Measurements from ENCODE around the gene PYDC1.
"Not testable (repeated sequence)": the region's sequence is repeated elsewhere in the genome, so short reads cannot be mapped to it uniquely, and the experiment has no call there.

PYDC1 gene

DNA sequence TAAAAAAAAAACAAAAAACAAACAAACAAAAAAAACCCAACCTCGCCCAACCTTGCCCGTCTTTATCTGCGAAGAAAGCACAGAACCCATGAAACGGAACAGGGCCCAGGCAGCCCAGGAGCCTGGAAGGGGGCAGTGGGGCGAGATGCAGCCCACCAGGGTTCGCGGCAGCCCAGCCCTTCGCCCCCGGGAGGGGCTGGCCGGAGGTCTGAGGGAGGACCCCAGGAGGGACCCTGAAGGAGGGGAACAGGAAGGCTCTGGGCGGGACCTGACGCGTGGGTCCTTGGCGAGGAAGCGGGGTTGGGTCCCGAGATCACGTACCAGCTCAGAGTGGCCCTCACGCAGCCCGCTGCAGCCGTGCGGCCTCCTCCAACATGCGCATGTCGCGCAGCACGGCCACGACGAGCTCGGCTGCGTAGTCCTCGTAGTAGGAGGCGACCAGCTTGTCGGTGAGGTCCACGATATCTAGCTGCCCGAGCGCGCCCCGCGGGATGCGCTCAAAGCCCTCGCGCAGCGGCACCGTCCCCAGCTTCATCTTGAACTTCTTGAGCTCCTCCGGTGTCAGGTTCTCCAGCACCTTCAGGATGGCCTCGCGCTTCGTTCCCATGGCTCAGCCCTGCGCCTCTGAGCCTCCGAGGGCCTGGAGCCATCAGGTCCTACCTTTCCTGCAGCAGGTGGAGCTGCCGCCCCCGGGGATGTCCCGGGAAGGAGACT is at the start of gene PYDC1:
Gene PYDC1 (minus strand): TSS at position 714 of the 714 bp plus-strand sequence. CDS start 107 bp downstream, at position 607.
- DNase-seq (ENCODE audit: low read depth), result no peak

DNA sequence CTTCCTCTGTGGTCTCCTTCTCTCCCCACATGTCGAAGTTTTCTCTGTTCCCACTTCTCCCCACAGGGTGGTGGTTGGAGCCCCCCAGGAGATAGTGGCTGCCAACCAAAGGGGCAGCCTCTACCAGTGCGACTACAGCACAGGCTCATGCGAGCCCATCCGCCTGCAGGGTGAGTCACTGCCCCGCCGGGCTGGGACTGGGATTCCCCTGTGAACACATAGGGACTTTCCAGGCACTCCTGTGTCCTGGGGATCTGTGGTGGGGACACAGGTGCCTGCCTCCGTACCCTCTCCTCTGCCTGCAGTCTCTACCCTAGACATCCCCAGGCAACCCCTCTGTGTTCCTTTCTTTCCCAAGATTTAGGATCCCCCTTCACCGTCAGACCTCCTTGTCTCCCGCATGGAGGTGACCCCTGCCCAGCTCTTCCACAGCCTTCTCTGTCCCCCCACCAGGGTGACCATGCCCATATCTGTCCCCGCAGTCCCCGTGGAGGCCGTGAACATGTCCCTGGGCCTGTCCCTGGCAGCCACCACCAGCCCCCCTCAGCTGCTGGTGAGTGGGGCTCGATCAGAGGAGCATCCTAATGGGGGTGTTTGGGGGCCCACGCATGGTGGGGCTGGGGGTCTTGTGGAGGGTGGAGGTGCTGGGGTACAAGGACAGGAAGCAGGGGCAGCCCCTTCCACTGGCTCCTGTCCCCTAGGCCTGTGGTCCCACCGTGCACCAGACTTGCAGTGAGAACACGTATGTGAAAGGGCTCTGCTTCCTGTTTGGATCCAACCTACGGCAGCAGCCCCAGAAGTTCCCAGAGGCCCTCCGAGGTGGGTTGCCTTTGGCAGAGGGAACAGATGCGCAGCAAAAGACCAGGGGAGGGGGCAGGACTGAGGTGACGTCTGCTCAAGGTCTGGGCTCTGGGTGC is 48.7 kb upstream of the PYDC1 start:
- DNase-seq (ENCODE audit: low read depth), result peak; percentile 77

DNA sequence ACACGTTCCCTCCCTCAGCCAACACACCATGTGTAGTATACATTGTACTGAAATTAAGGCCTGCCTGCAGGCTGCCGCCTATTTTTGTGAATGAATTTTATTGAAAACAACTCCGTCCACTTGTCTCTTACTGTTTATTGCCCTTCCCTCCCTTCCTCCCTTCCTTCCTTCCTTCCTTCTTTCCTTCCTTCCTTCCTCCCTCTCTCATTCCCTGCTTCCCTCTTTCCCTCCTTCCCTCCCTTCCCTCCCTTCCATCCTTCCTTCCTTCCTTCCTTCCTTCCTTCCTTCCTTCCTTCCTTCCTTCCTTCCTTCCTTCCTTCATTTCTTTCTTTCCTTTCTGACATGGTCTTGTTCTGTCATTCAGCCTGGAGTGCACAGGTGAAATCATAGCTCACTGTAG is 45.1 kb upstream of the PYDC1 start:
- no peak for DNase-seq (ENCODE audit: low read depth)

DNA sequence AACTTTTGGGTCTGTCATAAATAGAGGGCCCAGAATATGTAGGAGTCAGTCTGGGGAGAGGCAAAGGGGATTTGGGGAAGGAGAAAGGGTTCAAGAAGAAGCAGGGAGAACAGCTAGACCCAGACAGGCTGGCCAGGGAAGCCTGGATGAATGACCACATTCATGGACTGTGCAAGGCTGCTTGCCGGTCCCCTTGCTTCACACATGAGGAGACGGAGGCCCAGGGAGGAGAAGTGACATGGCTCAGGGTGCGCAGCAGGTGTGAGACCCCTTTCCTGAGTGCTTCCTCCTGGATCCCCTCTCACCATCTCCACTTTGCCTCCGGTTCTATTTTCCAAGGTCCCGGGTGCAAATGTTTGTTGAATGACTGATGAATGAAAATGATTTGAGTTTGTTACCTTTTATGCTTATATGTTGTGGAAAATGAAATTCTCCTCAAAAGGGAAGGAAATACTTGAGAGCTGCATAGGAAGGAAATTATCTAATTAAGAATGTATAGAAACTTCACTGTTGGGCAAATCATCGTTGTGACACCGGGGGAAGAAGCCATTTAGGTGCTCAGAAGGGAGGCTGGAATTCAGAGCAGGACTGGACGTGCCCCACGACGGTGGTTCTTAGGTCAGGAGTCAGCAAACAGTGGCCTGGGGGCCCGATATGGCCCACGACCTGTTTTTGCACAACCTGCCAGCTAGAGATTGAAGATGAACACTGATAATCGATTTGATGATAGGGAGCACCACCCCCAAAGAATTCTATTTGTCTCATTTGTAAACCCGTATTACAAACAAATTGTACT is 43.4 kb upstream of the PYDC1 start:
- no peak for DNase-seq (ENCODE audit: low read depth)

DNA sequence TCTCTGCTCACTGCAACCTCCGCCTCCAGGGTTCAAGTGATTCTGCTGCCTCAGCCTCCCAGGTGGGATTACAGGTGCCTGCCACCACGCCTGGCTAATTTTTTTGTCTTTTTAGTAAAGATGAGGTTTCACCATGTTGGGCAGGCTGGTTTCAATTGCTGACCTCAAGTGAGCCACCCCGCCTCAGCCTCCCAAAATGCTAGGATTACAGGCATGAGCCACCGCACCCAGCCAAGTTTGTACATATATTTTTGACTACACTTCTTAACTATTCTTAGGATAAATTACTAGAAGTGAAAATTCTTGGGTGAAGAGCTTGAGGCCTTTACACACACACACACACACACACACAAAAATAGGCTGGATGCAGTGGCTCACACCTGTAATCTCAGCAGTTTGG is 41.4 kb upstream of the PYDC1 start:
- no peak for DNase-seq (ENCODE audit: low read depth)

DNA sequence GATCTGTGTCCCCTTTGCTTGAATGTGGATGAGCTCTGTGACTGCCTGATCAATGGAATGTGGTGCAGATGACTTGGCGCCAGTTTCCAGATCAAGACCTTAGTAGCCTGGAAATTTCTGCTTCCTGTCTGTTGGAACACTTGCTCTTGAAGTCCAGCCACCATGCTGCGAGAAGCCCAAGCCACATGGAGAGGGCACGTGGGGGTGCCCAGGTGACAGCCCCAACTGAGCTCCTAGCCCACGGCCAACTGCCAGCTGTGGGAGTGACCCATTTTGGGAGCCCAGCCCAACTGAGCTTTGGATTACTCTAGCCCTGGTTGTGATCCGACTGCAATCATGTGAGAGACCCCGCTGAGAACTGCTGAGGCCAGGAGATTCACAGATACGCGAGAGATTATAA is 39.5 kb upstream of the PYDC1 start:
- DNase-seq (ENCODE audit: low read depth), result no peak

DNA sequence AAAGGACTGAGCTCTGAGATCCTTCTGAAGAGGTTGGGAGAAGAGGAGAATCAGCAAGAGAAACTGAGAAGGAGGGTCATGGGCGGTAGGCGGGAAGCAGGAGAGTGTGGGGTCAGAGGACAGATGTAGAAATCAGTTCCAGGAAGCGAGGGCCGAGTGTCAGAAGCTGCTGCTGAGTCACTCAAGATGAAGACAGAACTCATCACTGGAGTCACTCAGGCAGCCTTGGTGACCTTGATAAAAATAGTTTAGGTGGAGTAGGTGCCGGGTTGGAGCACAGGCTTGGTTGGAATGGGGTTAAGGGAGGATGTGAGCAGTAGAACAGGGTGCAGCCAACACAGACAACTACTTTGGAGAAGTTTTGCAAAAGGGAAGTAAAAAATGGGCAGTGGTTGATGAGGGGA is 36.7 kb upstream of the PYDC1 start:
- peak; percentile 27 for DNase-seq (ENCODE audit: low read depth)

DNA sequence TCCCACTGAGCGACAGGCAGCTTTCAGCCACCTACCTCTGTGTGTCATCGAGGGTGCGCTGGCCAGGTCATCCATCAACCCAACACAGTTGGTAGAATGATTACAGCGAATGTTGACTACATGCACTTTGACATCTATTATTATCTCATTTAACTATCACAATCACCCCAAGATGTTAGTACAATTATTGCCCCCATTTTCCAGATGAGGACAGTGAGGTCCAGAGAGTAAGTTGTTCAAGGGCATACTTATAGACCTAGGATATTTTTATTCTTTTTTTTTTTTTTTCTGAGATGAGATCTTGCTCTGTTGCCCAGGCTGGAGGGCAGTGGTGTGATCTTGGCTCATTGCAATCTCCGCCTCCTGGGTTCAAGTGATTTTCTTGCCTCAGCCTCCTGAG is 34.5 kb upstream of the PYDC1 start:
- DNase-seq (ENCODE audit: low read depth), result no peak

DNA sequence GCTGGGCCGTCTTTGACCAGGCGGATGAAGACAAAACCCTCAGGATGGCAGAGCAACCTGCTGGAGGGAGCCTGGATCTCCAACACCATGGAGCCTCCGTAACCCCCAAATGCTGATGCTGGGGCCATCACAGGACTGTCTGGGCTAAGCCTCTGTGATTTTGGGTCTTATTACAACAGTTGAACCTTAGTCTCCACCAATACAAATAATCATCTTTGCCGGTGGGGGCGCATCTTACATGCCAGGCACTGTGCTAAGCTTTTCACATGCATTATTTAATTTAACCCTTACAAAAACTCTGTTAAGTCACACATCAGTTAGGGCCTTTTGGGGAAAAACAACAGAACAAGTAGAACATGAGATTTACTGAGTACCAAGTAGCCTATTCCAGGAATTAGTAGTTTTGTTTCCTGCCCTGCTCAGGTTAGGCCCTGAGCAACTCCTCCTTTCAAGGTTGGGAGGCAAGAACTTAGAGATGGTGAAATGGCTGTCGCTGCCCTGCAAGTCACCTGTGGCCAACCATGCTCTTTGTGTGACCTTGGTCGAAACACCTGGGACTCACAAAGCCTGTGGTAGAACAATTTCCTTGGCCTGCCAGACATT is 33.9 kb upstream of the PYDC1 start:
- DNase-seq (ENCODE audit: low read depth), result no peak

DNA sequence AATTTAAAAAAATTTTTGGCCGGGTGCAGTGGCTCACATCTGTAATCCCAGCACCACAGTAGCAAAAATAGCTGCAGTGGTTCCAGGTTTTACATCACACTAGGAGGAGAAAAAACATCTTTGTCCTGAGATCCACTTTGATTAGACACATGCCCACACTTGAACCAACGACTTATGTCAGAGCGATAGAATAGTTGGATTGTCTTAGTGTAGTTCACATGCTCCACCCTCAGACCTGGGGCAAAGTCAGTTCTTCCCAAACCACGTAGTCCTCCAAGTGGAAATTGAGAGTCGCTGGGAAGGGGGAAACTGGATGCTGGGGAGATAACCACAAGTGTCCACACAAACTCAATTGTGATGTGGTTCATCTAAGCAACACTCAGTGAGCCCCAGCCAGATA is 31.4 kb upstream of the PYDC1 start:
- DNase-seq (ENCODE audit: low read depth), result no peak

DNA sequence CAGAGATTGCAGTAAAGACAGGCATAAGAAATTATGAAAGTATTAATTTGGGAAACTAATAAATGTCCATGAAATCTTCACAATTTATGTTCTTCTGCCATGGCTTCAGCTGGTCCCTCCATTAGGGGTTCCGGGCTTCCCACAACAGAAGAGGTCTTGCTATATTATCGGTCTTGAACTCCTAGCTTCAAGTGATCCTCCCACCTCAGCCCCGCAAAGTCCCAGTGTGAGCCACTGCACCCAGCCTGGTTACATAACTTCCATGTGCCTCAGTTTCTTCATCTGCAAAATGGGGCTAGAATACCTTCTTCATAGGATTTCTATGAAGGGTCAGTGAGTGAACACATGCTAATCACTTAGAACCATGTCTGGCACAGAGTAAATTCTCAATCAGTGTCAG is 29.4 kb upstream of the PYDC1 start:
- no peak for DNase-seq (ENCODE audit: low read depth)

DNA sequence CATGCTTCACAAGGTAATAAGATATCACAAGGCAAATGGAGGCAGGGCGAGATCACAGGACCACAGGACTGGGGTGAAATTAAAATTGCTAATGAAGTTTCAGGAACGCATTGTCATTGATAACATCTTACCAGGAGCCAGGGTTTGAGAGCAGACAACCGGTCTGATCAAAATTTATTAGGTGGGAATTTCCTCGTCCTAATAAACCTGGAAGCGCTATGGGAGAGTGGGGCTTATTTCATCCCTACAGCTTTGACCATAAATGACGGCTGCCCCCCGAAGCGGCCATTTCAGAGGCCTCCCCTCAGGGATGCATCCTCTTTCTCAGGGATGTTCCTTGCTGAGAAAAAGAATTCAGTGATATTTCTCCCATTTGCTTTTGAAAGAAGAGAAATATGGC is 28.7 kb upstream of the PYDC1 start:
- not testable (repeated sequence) for DNase-seq (ENCODE audit: low read depth)

DNA sequence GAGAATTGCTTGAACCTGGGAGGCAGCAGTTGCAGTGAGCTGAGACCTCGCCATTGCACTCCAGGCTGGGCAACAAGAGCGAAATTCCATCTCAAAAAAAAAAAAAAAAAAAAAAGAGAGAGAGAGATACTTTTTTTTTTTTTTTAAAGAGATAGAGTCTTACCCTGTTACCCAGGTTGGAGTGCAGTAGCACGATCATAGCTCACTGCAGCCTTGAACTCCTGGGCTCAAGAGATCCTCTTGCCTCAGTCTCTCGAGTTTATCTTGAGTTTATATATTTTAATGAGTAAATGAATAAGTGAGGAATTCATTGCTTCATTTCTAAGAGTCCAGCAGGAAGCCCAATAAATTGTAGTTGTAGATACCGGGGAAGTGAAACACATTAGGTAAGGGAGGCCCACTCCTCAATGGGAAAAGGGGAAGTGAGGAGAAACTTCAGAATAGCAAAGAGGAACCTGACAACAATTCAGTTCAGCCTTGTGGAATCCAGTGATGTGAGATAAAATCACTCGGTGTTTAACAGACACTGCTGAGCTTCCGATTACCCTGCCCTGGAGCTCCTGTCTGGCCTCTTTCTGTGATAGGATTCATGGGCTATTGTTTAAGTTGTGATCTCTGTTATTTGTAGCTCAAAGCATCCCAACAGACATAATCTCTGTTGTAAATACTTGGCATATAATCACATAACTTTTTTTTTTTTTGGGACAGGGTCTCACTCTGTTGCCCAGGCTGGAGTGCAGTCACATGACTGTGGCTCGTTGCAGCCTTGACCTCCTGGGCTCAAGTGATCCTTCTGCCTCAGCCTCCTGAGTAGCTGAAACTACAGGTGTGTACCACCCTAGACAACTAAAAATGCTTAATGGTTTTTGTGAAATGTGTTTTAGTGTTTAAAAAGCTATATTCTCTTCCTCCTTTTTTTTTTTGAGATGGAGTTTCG is 27.1 kb upstream of the PYDC1 start:
- no peak for DNase-seq (ENCODE audit: low read depth)

DNA sequence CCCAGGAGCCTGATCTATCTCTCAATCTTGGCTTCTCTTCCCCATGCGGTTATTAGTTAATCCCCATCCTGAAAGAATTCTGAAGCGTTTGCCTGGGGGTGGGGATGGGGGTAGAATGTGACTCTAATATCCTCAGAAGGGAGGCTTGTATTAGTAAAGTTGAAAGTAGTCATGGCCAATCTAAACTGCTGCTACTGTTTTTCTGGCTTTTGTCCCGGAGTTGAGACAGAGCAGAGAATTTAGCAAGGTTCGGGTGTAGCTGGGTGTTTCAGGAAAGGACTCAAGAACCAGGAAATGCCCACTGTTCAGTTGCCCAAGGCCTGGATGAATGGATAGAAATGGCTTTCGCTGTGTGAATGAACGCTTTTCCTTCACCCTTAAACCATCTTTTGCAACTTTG is 25.3 kb upstream of the PYDC1 start:
- DNase-seq (ENCODE audit: low read depth), result no peak

DNA sequence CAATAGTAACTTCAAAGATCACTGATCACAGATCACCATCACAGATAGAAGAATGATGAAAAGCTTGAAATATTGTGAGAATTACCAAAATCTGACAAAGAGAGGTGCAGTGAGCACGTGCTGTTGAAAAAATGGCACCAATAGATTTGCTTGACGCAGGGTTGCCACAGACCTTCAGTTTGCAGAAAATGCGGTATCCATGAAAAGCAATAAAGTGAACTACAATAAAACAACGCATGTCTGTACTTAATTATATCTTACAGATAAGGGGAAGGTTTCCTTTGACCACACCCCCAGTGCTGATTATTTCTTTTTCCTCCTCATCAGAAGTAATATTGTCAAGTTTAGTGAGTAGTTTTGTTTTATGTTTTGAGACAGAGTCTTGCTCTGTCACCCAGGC is 21.1 kb upstream of the PYDC1 start:
- no peak for DNase-seq (ENCODE audit: low read depth)

DNA sequence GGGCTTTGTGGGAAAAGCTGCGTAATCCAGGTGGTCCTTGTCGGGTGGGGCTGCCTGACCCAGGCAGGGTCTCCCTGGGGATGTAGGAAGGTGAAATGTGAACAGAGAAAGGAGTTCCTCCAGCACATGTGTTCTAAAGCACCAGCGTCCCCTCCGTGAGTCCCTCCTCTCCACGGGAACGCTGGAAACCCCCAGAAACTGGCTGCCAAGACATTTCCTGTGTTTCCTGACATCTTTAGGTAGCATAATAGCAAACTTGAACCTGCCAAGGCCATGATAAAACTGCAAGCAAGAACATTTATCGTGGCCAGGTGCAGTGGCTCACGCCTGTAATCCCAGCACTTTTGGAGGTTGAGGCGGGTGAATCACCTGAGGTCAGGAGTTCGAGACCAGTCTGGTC is 12.6 kb upstream of the PYDC1 start:
- no peak for DNase-seq (ENCODE audit: low read depth)

DNA sequence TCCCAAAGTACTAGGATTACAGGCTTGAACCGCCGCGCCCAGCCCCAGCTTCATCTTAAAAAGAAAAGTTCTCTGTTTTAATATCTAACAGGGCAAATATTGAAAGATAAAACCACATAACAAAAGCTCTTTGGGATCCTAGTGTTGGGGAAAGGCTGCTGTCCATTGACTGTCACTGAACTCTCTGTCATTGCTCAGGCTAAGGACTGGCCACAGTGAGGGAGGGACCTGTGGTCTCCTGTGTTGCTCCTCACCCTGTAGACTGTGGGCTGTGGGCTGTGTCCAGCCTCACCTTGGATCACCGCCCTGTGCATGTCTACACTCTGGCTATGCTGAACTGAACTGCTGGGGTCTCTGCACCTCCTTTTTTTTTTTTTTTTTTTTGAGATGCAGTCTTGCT is 11.3 kb upstream of the PYDC1 start:
- DNase-seq (ENCODE audit: low read depth), result no peak

DNA sequence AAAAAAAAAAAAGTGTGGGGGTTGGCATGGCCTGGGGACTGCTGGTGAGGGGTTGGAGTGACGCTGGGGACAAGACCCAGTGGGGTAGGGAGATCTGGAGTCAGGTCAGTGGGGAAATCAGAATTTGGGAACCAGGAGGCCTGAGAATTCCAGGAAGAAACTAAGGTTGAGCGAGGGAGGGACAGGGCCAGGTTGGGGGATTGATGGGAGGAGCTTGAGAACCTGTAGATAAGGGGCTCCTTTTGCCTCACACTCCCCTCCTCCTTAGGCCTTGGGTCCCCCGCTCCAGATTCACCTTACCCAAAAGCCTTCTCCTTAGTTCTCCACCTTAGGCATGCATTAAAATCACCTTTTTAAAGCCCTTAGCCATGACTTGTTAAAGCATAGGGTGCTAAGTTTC is 8.3 kb upstream of the PYDC1 start:
- no peak for DNase-seq (ENCODE audit: low read depth)

DNA sequence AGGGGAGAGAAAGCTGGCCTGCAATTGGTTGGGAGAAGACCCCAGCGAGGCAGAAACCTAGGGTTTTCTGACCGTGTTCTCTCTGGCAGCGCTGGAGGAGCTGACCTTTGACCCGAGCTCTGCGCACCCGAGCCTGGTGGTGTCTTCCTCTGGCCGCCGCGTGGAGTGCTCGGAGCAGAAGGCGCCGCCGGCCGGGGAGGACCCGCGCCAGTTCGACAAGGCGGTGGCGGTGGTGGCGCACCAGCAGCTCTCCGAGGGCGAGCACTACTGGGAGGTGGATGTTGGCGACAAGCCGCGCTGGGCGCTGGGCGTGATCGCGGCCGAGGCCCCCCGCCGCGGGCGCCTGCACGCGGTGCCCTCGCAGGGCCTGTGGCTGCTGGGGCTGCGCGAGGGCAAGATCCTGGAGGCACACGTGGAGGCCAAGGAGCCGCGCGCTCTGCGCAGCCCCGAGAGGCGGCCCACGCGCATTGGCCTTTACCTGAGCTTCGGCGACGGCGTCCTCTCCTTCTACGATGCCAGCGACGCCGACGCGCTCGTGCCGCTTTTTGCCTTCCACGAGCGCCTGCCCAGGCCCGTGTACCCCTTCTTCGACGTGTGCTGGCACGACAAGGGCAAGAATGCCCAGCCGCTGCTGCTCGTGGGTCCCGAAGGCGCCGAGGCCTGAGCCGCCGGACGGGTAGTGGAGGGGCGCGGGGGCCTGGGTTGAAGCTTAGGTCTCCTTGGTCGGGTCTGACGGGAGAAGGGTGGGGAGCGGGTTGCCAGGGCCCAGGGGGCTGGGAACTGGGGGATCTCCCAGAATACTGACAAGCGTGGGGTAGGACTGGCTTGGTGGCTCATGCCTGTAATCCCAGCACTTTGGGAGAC is 7.4 kb upstream of the PYDC1 start:
- no peak for DNase-seq (ENCODE audit: low read depth)

DNA sequence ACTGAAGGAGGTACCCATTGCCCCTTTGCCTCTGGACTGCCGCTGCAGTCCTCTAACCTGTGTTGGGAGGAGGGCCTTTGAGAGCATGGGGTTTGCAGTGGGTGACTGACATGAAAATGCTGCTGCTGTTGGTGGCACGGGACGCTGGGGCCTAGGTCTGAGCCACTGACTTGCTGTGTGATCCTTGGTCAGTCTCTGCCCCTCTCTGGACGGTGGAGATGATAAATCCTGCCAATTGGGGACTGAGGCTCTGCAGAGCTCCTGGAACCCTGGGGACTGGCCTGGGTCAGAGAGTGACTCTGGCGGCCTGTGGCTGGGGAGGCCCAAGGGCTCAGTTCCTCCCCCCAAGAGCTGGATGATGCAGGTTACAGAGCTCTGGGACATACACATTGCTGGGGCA is 6.1 kb upstream of the PYDC1 start:
- no peak for DNase-seq (ENCODE audit: low read depth)
